ENCODE results near the gene NIPAL1.
"Not testable (repeated sequence)": the region's sequence is repeated elsewhere in the genome, so short reads cannot be mapped to it uniquely, and the experiment has no call there.

NIPAL1 gene

GRCh38 chr4:48016141-48017107, at the start of gene NIPAL1, which contains the start of gene CNGA1:
Gene NIPAL1 (plus strand): TSS chr4:48016772. CDS start chr4:48016840, 68 bp downstream.
Gene CNGA1 (minus strand): TSS chr4:48016681. CDS start chr4:47952689, 63,992 bp downstream.
- DNase-seq (ENCODE audit: low spot score): peak; percentile 46

- DNase-seq (ENCODE audit: low spot score): no peak
Observed at GRCh38 chr4:47968847-47969246, 47.7 kb upstream of the NIPAL1 start.

GRCh38 chr4:47972181-47972580, 44.4 kb upstream of the NIPAL1 start:
- DNase-seq (ENCODE audit: low spot score): no peak

GRCh38 chr4:47972721-47973120, 43.9 kb upstream of the NIPAL1 start:
- no peak for DNase-seq (ENCODE audit: low spot score)

DNA sequence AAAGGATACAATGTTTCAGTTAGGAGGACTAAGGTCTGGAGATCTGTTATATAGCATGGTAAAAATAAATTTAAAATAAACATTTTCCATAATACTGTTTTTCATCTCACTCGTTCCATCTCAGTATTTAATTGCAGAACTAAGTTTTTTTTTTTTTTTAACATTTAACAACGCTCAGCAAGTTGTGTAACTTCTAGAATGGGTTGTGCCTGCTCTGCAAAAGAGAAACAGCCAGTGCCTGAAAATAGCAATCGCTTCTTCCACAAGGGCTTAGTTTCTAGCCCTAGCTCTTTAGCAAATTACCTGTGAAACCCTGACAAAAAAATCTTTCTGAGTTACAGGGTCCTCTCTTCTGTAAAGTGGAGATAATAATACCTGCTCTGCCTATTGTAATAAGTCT, 42.0 kb upstream of the NIPAL1 start:
- DNase-seq (ENCODE audit: low spot score): no peak

GRCh38 chr4:47990145-47990544, 26.4 kb upstream of the NIPAL1 start:
- DNase-seq (ENCODE audit: low spot score): no peak

DNA sequence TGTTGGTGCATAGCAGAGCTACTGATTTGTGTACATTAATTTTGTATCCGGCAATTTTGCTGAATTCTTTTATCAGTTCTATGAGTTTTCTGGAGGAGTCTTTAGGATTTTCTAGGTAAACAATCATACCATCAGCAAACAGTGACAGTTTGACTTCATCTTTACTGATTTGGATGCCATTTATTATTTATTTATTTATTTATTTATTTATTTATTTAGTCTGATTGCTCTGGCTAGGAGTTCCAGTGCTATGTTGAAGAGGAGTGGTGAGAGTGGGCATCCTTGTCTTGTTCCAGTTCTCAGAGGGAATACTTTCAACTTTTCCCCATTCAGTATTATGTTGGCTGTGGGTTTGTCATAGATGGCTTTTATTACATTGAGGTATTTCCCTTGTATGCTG, 24.1 kb upstream of the NIPAL1 start:
- not testable (repeated sequence) for DNase-seq (ENCODE audit: low spot score)

- no peak for DNase-seq (ENCODE audit: low spot score)
Observed at GRCh38 chr4:47996021-47996420, 20.6 kb upstream of the NIPAL1 start.

DNA sequence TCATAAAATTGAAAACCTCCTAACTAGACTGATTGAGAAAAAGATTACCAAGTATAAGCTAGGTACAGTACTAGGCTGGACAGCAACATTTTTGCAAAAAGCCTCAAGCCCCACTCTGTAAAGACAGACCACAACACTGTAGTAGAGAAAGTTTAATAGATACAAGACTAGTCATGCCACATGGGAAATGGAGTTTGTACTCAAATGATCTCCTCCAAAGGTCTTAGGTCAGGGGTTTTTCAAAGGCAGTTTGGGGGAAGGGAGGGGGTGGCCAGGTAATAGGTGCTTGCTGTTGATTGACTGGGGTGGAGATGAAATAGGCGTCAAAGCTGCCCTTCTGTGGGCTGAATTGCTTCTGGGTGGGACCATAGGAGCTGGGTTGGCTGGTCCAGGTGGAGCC, 14.3 kb upstream of the NIPAL1 start:
- no peak for DNase-seq (ENCODE audit: low spot score)

DNA sequence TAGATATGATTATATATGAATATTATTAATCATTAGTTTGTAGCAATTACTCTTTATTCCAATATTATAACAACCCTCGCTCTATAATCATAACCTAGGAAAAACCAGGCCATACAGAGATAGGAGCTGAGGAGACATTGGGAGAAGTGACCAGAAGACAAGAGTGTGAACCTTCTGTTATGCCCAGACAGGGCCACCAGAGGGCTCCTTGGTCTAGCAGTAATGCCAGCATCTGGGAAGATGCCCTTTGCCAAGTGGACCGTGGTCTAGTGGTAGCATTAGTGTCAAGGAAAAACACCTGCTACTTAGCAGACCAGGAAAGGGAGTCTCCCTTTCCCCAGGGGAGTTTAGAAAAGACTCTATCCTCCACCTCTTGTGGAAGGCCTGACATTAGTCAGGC, 13.0 kb upstream of the NIPAL1 start:
- not testable (repeated sequence) for DNase-seq (ENCODE audit: low spot score)

DNA sequence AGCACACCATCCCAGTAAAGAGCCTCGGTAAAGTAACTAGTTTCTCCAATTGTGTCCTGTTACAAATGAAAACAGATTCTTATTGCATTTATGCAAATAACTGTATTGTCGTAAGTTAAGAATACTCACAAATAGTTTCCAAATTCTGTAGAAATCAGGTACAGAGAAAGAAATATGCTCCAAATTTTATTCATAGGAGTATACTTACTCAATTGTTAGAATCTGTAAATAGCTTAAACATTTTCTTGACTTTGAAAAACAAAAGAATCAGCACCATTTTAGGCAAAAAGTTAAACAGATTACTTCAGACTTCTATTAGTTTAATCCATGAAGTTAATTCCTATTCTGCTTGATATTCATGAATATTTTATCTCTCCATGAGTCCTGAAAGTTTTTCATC, 10.8 kb upstream of the NIPAL1 start:
- no peak for DNase-seq (ENCODE audit: low spot score)

DNA sequence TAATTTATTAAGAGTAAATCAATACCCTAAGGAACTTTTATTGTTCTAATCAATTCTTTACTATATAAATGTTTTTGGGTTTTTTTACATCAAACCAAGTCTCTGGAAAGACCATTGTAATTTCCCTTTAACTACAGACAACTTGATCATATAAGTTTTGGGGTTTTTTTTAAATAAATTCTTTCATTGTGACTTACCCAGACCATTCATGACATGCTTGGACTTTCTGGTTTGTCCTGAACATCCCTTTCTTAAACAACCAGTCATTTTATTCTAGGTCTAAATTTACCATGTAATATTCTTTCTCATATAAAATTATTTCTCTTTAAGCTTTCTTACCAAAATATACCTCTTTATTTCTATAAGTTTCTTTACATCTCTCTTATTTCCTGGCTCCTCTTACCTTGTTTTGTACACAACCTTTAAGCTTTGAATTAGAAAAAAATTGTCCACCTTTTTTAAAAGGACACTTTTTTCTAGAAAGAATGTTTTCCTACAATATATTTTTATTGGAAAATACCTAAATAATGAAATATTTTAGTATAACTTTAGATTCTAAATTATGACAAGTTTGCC, 8.5 kb upstream of the NIPAL1 start:
- no peak for DNase-seq (ENCODE audit: low spot score)

GRCh38 chr4:48010906-48011305, 5.7 kb upstream of the NIPAL1 start:
- not testable (repeated sequence) for DNase-seq (ENCODE audit: low spot score)

GRCh38 chr4:48011722-48012121, 4.8 kb upstream of the NIPAL1 start:
- no peak for DNase-seq (ENCODE audit: low spot score)

GRCh38 chr4:48012824-48013223, 3.7 kb upstream of the NIPAL1 start:
- DNase-seq (ENCODE audit: low spot score): no peak

GRCh38 chr4:48015216-48015615, 1.4 kb upstream of the NIPAL1 start:
- DNase-seq (ENCODE audit: low spot score): no peak

DNA sequence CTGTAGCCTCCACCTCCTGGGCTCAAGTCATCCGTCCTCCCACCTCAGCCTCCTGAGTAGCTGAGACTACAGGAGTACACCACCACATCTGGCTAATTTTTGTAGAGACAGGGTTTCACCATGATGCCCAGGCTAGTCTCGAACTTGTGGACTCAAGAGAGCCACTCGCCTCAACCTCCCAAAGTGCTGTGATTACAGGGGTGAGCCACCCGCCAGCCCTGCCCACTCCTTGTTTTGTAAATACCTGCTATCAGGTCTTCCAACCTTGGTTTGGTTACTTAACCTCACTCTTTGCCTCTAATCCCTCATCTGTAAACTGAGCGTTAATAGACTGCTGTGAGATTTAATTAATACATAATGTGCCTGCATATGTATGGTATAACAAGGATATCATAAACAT, 894 bp upstream of the NIPAL1 start:
- no peak for DNase-seq (ENCODE audit: low spot score)

DNA sequence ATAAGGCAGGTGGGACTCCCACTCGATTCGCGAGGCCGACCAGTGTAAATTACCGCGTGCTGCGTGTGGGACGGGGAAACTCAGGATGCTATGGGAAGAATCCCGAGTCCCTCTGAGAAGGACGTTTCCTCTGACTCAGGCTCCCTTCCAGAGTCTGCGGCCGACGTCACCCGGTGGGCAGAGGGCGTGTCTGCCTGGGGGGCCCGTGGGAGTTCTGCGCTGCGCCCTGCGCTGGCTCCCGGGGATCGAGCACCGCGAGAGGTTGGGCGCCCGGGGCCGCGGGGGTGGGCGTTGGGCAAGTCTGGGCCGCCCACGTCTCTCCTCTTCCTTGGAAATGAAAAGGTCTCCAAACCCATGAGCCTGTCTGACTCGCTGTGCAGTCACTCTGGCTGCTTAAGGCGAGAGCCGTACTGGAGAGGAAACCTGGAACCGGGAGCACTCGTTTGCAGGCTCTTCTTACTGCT, 568 bp downstream of the NIPAL1 start:
- no peak for DNase-seq (ENCODE audit: low spot score)

- DNase-seq (ENCODE audit: low spot score): no peak
Observed at GRCh38 chr4:48018112-48018511, 1.5 kb downstream of the NIPAL1 start.

DNA sequence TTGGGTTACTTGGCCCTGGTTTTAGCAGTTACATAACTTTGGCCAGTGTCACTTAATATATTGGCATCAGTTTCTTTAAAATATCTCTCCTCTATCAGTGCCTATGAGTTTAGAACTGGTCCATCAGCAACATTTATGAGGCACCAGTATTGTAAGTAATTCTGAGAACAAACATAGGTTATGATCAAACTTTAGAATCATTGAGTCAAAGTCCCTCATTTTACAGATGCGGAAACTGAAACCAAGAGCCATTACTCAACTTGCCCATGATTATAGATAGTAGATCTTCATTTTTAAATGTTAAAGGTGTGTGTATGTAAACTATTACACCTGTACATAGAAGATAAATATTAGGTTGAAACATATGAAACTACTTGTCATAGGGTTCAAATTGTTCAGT, 4.5 kb downstream of the NIPAL1 start:
- no peak for DNase-seq (ENCODE audit: low spot score)

DNA sequence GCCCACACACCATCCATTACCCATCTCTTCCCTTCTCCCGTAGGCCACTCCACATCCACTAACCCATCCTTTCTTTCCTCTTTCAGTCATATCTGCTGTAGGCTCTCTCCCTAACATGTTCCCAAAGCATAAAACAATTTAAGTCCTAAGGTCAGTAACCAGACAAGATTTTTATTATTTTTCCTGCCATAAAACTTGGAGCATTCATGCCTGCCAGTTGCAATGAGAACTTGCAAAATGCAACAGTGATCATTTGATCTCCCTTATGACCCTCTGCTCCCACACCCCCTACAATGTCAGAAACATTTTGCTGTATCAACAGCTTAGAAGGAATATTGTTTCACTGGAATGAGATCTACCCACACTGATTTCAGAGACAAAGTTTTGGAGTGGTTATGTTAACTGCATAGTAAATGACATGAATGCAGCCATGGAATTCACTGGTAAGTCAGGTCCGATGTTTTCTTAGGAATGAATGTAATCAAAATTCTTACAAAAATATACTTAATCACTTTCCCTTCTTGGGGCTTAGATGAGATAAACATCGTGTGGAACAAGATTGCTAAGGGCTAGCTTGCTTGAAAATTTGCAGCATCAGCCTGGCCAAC, 5.7 kb downstream of the NIPAL1 start:
- DNase-seq (ENCODE audit: low spot score): no peak

GRCh38 chr4:48024522-48024921, 8.0 kb downstream of the NIPAL1 start:
- DNase-seq (ENCODE audit: low spot score): no peak

- no peak for DNase-seq (ENCODE audit: low spot score)
Observed at GRCh38 chr4:48025005-48025404, 8.4 kb downstream of the NIPAL1 start.
